HCT116 (cell line): ENCODE measurements around the gene HOXD10. TPM values are rescaled to one million over a fixed set of nuclear protein-coding genes. Genes with fewer than 3 reads are reported as not detected.

ENCODE experiments used
- ATAC-seq: fragments of 200-7000 bp; cut with Tn5 transposase; 2 replicates; pipeline ENCODE4 v1.9.1; 2020; ENCODE audit warnings: mild to moderate bottlenecking, moderate library complexity
- BruUV-seq: library from RNA; stranded (reverse); fragments of 400-500 nt; replicated peaks from 2 replicates; lab custom pipeline; 2021; lab: Mats Ljungman, UMichigan
- CTCF ChIA-PET: fragments of 300-600 bp; sonication (Branson Sonifier 250); formaldehyde crosslinking; loops from one replicate; lab custom pipeline; 2021; ENCODE audit warnings: antibody characterized with exemption; lab: Charles Lee
- POLR2A ChIA-PET: fragments of 300-600, 350-600 bp; sonication (Branson Sonifier 250); formaldehyde crosslinking; loops from one replicate; lab custom pipeline; 2021; ENCODE audit warnings: antibody characterized with exemption; lab: Charles Lee
- RAD21 ChIA-PET, 2 experiments: fragments of 300-600 bp; sonication (Branson Sonifier 250); formaldehyde crosslinking; loops; one replicate each; lab custom pipeline; 2023; ENCODE audit warnings: low total read pairs in 2 of 2; ENCODE audit not compliant: uncharacterized antibody in 2 of 2, unreplicated experiment in 2 of 2, low non-redundant PET in 1 of 2; lab: Charles Lee
- DNase-seq: peaks from one replicate; pipeline ENCODE4 v3.0.0-alpha.2; 2010; ENCODE audit warnings: low read depth, low spot score
- H2AFZ ChIP-seq: fragments of 200-600 bp; shearing (Covaris generic), sonication (generic); 2 replicates; pipeline ENCODE4 v1.6.1; 2017; ENCODE audit warnings: low read depth, mixed run types, mixed read lengths, antibody characterized with exemption, low read length; ENCODE audit not compliant: poor library complexity, severe bottlenecking
- H3K27ac ChIP-seq: 2 replicates; pipeline ENCODE4 v1.5.1; 2012; ENCODE audit warnings: low read depth, low read length
- H3K27me3 ChIP-seq: fragments of 200-600 bp; sonication (generic); 2 replicates; pipeline ENCODE4 v1.6.1; 2016; ENCODE audit warnings: mixed run types, low read length, mixed read lengths; ENCODE audit not compliant: insufficient read depth
- H3K36me3 ChIP-seq, 2 experiments: fragments of 200-500 bp in 1 of 2; fragments of 200-600 bp in 1 of 2; sonication (Bioruptor generic) in 1 of 2; sonication (generic) in 1 of 2; 2 replicates each; pipeline versions ENCODE4 v1.5.1 to v1.6.1; 2014 to 2016; ENCODE audit warnings: low read length in 2 of 2, inconsistent platforms in 1 of 2, mixed read lengths in 1 of 2, mixed run types in 1 of 2; ENCODE audit not compliant: insufficient read depth in 2 of 2, control insufficient read depth in 1 of 2
- H3K4me1 ChIP-seq, 2 experiments: fragments of 200-600 bp in 1 of 2; sonication (generic) in 1 of 2; 2 replicates each; pipeline versions ENCODE4 v1.5.1 to v1.6.1; 2012 to 2017; ENCODE audit warnings: low read length in 2 of 2, inconsistent platforms in 1 of 2, mild to moderate bottlenecking in 1 of 2, mixed read lengths in 1 of 2, mixed run types in 1 of 2, moderate library complexity in 1 of 2; ENCODE audit not compliant: insufficient read depth in 2 of 2, control insufficient read depth in 1 of 2
- H3K4me2 ChIP-seq: fragments of 200-600 bp; sonication (generic); 2 replicates; pipeline ENCODE4 v1.6.1; 2017; ENCODE audit warnings: mixed run types, low read length, mixed read lengths
- H3K4me3 ChIP-seq, 2 experiments: fragments of 200-600 bp in 1 of 2; sonication (generic) in 1 of 2; replicated peaks in 1 of 2; 2 replicates each; pipeline ENCODE4 v1.5.1; 2011 to 2016; ENCODE audit warnings: low read length in 2 of 2, control low read depth in 1 of 2, low read depth in 1 of 2, mild to moderate bottlenecking in 1 of 2, mixed read lengths in 1 of 2, mixed run types in 1 of 2
- H3K79me2 ChIP-seq: fragments of 200-600 bp; sonication (generic); 2 replicates; pipeline ENCODE4 v1.6.1; 2017; ENCODE audit warnings: mild to moderate bottlenecking, mixed run types, low read length, moderate library complexity, mixed read lengths; ENCODE audit not compliant: insufficient read depth
- H3K9ac ChIP-seq: fragments of 200-600 bp; sonication (generic); 2 replicates; pipeline ENCODE4 v1.6.1; 2016; ENCODE audit warnings: low read length, mixed read lengths
- H3K9me2 ChIP-seq: fragments of 200-600 bp; sonication (generic), shearing (Covaris generic); 2 replicates; pipeline ENCODE4 v1.6.1; 2017; ENCODE audit warnings: mixed run types, mild to moderate bottlenecking, moderate library complexity; ENCODE audit not compliant: insufficient read depth
- H3K9me3 ChIP-seq, 2 experiments: fragments of 200-500 bp in 1 of 2; fragments of 200-600 bp in 1 of 2; sonication (Bioruptor generic) in 1 of 2; sonication (generic) in 1 of 2; 2 replicates each; pipeline ENCODE4 v1.6.1; 2014 to 2017; ENCODE audit warnings: low read length in 2 of 2, mixed read lengths in 2 of 2, inconsistent platforms in 1 of 2, low read depth in 1 of 2, mild to moderate bottlenecking in 1 of 2, mixed run types in 1 of 2, moderate library complexity in 1 of 2; ENCODE audit not compliant: control insufficient read depth in 1 of 2, insufficient read depth in 1 of 2
- H4K20me1 ChIP-seq: fragments of 200-600 bp; sonication (generic), shearing (Covaris generic); 2 replicates; pipeline ENCODE4 v1.6.1; 2017; ENCODE audit warnings: mixed run types, mild to moderate bottlenecking, moderate library complexity; ENCODE audit not compliant: insufficient read depth
- CEBPB ChIP-seq: IDR thresholded peaks from 2 replicates; pipeline ENCODE4 v1.6.1; 2012; ENCODE audit warnings: low read depth
- JUND ChIP-seq: IDR thresholded peaks from 2 replicates; pipeline ENCODE4 v1.6.1; 2012
- POLR2A ChIP-seq: IDR thresholded peaks from 2 replicates; pipeline ENCODE4 v1.7.0; 2011; ENCODE audit warnings: borderline replicate concordance; ENCODE audit not compliant: insufficient read depth, insufficient read length; ENCODE audit errors: extremely low read depth
- POLR2AphosphoS5 ChIP-seq: IDR thresholded peaks from 2 replicates; pipeline ENCODE4 v1.6.1; 2011; ENCODE audit warnings: mild to moderate bottlenecking, low read depth, low read length, moderate library complexity
- SP1 ChIP-seq: IDR thresholded peaks from 2 replicates; pipeline ENCODE4 v1.6.1; 2012; ENCODE audit warnings: low read depth
- YY1 ChIP-seq: IDR thresholded peaks from 2 replicates; pipeline ENCODE4 v1.6.1; 2011; ENCODE audit warnings: low read length, low read depth, moderate library complexity, mild to moderate bottlenecking; ENCODE audit not compliant: insufficient replicate concordance; ENCODE audit errors: extremely low read depth
- ZNF274 ChIP-seq: fragments of 200-500 bp; sonication (Bioruptor generic); IDR thresholded peaks from 2 replicates; pipeline ENCODE4 v1.6.1; 2014; ENCODE audit warnings: mild to moderate bottlenecking, low read depth, low read length, inconsistent platforms
- intact Hi-C: fragments of 100-400 bp; cut with micrococcal nuclease; formaldehyde crosslinking; loops from 2 replicates; pipeline ENCODE4 v1.10.0; 2022
- total RNA-seq: library from RNA; stranded (reverse); gene quantifications from one replicate; pipeline ENCODE4 v1.2.1, GENCODE V29; 2021; ENCODE audit not compliant: unreplicated experiment
- TF ChIP-seq, protein P1 (sequence below): IDR thresholded peaks from 2 replicates; pipeline ENCODE4 v1.6.1; 2012; ENCODE audit warnings: low read depth
- TF ChIP-seq, protein P2 (sequence below), 3 experiments: fragments of 200-600 bp in 1 of 3; sonication (generic) in 1 of 3; IDR thresholded peaks in 2 of 3; conservative IDR thresholded peaks in 1 of 3; 2 replicates each; pipeline ENCODE4 v1.5.1; 2012 to 2017; ENCODE audit warnings: low read depth in 2 of 3, low read length in 2 of 3, antibody characterized with exemption in 1 of 3, borderline replicate concordance in 1 of 3, control low read depth in 1 of 3, mild to moderate bottlenecking in 1 of 3, mixed read lengths in 1 of 3, mixed run types in 1 of 3, moderate library complexity in 1 of 3; ENCODE audit not compliant: insufficient read depth in 1 of 3
- TF ChIP-seq, protein P3 (sequence below): IDR thresholded peaks from 2 replicates; pipeline ENCODE4 v1.6.1; 2011; ENCODE audit warnings: mild to moderate bottlenecking, low read length, moderate library complexity; ENCODE audit not compliant: insufficient replicate concordance; ENCODE audit errors: extremely low read depth

Gene HOXD10
- total RNA-seq, 1 experiment from 2014 or later = not detected

DNA sequence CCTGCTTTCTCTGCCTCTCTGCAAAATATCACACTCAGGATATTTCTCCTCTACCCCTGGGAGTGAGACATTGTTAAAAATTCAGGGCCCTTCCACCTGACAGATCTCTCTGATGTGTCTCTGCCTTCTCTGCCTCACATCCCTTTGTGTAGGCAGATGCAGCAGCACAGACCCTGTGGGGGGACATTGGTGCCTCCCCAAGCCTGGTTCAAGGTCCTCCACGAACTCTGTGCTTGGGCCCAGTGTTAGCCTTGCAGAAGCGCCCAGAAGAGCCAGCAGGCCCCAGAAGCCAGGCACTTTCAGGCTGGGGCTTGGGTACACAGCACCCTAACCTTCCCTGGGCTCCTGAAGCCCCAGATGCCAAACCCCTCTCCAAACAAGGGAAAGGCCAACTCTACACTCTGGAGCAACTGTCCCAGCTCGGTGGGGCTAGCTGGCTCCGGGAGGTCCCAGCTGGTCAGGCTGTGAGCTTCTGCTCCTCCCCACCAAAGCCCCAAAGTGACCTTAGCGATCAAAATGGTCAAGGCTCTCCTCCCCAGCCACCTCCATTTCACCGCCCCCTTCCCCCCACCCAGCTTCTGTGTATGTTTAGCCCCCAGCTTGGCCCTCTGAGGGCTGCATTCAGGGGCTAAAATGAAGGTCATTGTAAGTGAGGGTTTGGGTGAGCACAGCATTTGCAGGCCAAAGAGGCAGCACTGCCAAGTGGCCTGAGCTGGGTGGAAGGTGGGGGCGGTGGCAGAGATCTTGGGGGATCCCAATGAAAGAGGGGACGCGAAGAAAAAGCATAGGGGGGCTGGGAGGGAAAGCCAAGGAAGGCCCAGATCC is 8.6 kb downstream of the HOXD10 start (continued):
- TF ChIP-seq, protein P1, sequence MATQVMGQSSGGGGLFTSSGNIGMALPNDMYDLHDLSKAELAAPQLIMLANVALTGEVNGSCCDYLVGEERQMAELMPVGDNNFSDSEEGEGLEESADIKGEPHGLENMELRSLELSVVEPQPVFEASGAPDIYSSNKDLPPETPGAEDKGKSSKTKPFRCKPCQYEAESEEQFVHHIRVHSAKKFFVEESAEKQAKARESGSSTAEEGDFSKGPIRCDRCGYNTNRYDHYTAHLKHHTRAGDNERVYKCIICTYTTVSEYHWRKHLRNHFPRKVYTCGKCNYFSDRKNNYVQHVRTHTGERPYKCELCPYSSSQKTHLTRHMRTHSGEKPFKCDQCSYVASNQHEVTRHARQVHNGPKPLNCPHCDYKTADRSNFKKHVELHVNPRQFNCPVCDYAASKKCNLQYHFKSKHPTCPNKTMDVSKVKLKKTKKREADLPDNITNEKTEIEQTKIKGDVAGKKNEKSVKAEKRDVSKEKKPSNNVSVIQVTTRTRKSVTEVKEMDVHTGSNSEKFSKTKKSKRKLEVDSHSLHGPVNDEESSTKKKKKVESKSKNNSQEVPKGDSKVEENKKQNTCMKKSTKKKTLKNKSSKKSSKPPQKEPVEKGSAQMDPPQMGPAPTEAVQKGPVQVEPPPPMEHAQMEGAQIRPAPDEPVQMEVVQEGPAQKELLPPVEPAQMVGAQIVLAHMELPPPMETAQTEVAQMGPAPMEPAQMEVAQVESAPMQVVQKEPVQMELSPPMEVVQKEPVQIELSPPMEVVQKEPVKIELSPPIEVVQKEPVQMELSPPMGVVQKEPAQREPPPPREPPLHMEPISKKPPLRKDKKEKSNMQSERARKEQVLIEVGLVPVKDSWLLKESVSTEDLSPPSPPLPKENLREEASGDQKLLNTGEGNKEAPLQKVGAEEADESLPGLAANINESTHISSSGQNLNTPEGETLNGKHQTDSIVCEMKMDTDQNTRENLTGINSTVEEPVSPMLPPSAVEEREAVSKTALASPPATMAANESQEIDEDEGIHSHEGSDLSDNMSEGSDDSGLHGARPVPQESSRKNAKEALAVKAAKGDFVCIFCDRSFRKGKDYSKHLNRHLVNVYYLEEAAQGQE = no peak
- TF ChIP-seq ZNF274 (no peak), SP1 (no peak), JUND (no peak), CEBPB (no peak), YY1 (no peak)

DNA sequence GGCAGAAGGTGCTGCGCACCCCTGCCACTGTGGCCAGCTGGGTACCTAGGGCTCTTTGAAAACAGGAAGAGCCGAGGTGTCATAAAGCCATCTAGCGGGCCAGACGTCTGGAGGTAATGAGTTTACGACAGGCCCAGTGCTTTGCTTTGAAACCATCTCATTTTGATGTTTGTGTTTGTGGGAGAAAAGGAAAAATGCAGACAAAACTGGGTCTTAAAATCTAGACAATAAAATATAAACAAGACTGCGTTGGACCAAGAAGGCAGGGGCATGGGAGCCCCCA is 9.1 kb downstream of the HOXD10 start:
- H4K20me1 ChIP-seq = no peaks in the 10 kb centered on the region
- RAD21 ChIA-PET = no interaction called here
- no peak overlapping the region for H3K4me2 ChIP-seq
- H3K4me1 ChIP-seq = peaks cover 0 to 13% of the 10 kb centered on the region in 2 experiments; a peak in 2 of 4 replicates
- no peaks in the 10 kb centered on the region for H3K9me2 ChIP-seq
- no peaks in the 10 kb centered on the region for H3K79me2 ChIP-seq
- H3K27me3 ChIP-seq = no peaks in the 10 kb centered on the region
- intact Hi-C loops = loop anchor here (2.0 to 5.0 kb wide), 5 partner anchors 527 to 1632 kb away; no protein-coding TSS in a partner anchor
- H3K36me3 ChIP-seq = no peaks in the 10 kb centered on the region
- no peak overlapping the region for H2AFZ ChIP-seq
- no TSS peak for BruUV-seq
- no peak overlapping the region for H3K27ac ChIP-seq
- POLR2A ChIA-PET = no interaction called here
- DNase-seq = no peak
- no peak for ATAC-seq
- TF ChIP-seq POLR2A = no peak
- TF ChIP-seq, protein P2, sequence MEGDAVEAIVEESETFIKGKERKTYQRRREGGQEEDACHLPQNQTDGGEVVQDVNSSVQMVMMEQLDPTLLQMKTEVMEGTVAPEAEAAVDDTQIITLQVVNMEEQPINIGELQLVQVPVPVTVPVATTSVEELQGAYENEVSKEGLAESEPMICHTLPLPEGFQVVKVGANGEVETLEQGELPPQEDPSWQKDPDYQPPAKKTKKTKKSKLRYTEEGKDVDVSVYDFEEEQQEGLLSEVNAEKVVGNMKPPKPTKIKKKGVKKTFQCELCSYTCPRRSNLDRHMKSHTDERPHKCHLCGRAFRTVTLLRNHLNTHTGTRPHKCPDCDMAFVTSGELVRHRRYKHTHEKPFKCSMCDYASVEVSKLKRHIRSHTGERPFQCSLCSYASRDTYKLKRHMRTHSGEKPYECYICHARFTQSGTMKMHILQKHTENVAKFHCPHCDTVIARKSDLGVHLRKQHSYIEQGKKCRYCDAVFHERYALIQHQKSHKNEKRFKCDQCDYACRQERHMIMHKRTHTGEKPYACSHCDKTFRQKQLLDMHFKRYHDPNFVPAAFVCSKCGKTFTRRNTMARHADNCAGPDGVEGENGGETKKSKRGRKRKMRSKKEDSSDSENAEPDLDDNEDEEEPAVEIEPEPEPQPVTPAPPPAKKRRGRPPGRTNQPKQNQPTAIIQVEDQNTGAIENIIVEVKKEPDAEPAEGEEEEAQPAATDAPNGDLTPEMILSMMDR (IDR thresholded peaks at IDR 0.05 in 2 of 3, conservative IDR thresholded peaks at IDR 0.05 in 1 of 3; ENCODE audit: borderline replicate concordance in 1 of 3, insufficient read depth in 1 of 3, low read depth in 2 of 3, low read length in 2 of 3) = no peak
- TF ChIP-seq, protein P1 = no peak
- TF ChIP-seq, protein P3, sequence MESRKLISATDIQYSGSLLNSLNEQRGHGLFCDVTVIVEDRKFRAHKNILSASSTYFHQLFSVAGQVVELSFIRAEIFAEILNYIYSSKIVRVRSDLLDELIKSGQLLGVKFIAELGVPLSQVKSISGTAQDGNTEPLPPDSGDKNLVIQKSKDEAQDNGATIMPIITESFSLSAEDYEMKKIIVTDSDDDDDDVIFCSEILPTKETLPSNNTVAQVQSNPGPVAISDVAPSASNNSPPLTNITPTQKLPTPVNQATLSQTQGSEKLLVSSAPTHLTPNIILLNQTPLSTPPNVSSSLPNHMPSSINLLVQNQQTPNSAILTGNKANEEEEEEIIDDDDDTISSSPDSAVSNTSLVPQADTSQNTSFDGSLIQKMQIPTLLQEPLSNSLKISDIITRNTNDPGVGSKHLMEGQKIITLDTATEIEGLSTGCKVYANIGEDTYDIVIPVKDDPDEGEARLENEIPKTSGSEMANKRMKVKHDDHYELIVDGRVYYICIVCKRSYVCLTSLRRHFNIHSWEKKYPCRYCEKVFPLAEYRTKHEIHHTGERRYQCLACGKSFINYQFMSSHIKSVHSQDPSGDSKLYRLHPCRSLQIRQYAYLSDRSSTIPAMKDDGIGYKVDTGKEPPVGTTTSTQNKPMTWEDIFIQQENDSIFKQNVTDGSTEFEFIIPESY = no peak
- no peak for TF ChIP-seq JUND
- TF ChIP-seq POLR2AphosphoS5 = no peak
- TF ChIP-seq ZNF274 = no peak
- H3K4me3 ChIP-seq = no peak overlapping the region
- no peak overlapping the region for H3K9ac ChIP-seq
- no peaks in the 10 kb centered on the region for H3K9me3 ChIP-seq
- CTCF ChIA-PET = interaction anchor here (1.0 to 3.9 kb wide), 5 partner anchors 15 to 1023 kb away, joined by 4 to 31 read pairs (median 7); no protein-coding TSS in a partner anchor
